ENCODE results near the gene GCN1. TPM values are rescaled to one million over a fixed set of nuclear protein-coding genes. Genes with fewer than 3 reads are reported as not detected.

The GCN1 gene
- total RNA-seq, 3 donors from 2014 or later: 74.6 to 108 (median 76.7) TPM

- H3K4me3 ChIP-seq: no peak overlapping the region
- no peaks in the 10 kb centered on the region for H3K9me3 ChIP-seq
- H3K36me3 ChIP-seq (ENCODE audit: low read depth): peaks cover 27% of the 10 kb centered on the region
- intact Hi-C loops (cut with DNase I, micrococcal nuclease): no loop called here
- H3K4me1 ChIP-seq (ENCODE audit: low read depth): no peaks in the 10 kb centered on the region
- no peak for TF ChIP-seq CTCF (IDR thresholded peaks at IDR 0.05)
- ATAC-seq: no peak
- DNase-seq: no peak
Measured at GRCh38 chr12:120145164-120145563, 49.4 kb downstream of the GCN1 start.

DNA sequence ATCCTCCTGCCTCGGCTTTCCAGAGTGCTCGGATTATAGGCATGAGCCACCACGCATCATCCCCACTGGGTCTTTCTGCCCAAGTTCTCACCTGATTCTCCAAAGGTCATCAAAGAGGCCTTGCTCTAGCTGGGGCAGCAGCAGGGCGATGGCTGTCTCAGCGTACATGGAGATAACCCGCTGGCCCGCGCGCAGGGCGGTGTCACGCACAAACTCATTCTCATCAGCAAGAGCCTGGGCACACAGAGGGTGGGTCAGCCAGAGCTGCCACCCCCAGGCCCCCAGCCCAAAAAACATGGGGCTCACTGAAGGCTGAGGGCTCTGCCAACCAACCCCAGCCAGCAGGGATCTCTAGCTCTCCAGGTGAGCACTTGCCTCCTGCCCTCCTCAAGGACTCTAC is 50.3 kb downstream of the GCN1 start:
- no peak for TF ChIP-seq CTCF (IDR thresholded peaks at IDR 0.05)
- ATAC-seq: no peak
- Histone ChIP-seq H3K4me1 (ENCODE audit: low read depth) (no peaks in the 10 kb centered on the region), H3K9me3 (no peaks in the 10 kb centered on the region), H3K4me3 (no peak overlapping the region), H3K36me3 (ENCODE audit: low read depth) (peaks cover 25% of the 10 kb centered on the region)
- intact Hi-C loops (cut with DNase I, micrococcal nuclease): no loop called here
- no peak for DNase-seq

DNA sequence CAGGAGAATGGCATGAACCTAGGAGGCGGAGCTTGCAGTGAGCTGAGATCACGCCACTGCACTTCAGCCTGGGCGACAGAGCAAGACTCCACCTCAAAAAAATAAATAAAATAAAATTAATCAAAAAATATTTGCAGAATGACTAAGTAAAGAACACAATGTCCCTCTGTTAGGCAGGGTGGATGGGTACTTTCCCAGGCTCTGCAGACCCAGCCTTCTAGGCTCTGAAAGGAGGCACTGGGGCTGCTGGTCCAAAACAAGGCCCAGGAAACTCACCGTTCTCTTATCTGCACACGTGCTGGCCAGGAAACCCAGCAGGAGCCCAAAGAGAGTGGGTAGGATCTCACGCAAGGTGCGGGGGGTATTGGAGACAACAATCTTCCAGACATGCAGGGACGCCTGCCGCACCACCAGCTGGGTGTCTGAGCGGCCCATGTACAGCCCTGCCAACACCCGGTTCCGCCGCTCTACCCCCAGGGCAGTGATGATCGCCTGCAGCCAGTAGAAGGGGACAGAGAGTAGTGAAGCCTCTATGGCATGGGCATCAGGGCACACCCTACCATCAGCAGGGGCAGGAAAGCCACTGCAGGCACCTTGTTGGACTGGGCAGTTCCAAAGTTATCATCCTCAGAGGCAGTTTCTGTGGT is 52.2 kb downstream of the GCN1 start:
- intact Hi-C loops (cut with DNase I, micrococcal nuclease): no loop called here
- no peak for TF ChIP-seq CTCF (IDR thresholded peaks at IDR 0.05)
- DNase-seq: no peak
- ATAC-seq: no peak
- no peak overlapping the region for H3K4me3 ChIP-seq
- H3K9me3 ChIP-seq: no peaks in the 10 kb centered on the region
- H3K36me3 ChIP-seq (ENCODE audit: low read depth): peaks cover 35% of the 10 kb centered on the region
- H3K4me1 ChIP-seq (ENCODE audit: low read depth): no peaks in the 10 kb centered on the region

DNA sequence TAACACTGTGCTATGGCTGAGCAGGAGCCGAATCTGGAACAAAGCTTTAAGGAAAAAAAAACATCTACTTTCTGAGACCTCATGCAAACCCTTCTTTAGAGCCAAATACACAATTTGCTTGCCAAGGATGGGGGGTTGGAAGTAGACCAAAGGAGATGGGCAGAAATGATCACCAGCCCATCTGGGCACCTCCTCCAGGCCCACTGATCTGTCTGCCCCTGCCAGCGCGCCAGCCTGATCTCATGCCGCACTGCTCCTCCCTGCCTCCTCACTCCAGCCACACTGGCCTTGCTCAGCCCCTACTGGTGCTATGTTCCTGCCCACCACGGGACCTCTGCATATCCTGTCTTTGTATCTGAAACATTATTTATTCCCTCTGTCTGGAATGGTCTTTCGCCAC is 53.2 kb downstream of the GCN1 start:
- no peak for TF ChIP-seq CTCF (IDR thresholded peaks at IDR 0.05)
- H3K4me1 ChIP-seq (ENCODE audit: low read depth): no peaks in the 10 kb centered on the region
- no peak for DNase-seq
- intact Hi-C loops (cut with DNase I, micrococcal nuclease): no loop called here
- ATAC-seq: no peak
- no peak overlapping the region for H3K4me3 ChIP-seq
- no peaks in the 10 kb centered on the region for H3K9me3 ChIP-seq
- H3K36me3 ChIP-seq (ENCODE audit: low read depth): peaks cover 41% of the 10 kb centered on the region

- Histone ChIP-seq H3K9me3 (no peaks in the 10 kb centered on the region), H3K4me3 (no peak overlapping the region), H3K4me1 (ENCODE audit: low read depth) (no peaks in the 10 kb centered on the region), H3K36me3 (ENCODE audit: low read depth) (peaks cover 36% of the 10 kb centered on the region)
- intact Hi-C loops (cut with DNase I, micrococcal nuclease): no loop called here
- no peak for TF ChIP-seq CTCF (IDR thresholded peaks at IDR 0.05)
- no peak for ATAC-seq
- no peak for DNase-seq
Measured at GRCh38 chr12:120140603-120141002, 53.9 kb downstream of the GCN1 start.

- ATAC-seq (no peak), DNase-seq (no peak)
- no peak for TF ChIP-seq CTCF (IDR thresholded peaks at IDR 0.05)
- Histone ChIP-seq H3K4me3 (no peak overlapping the region), H3K36me3 (ENCODE audit: low read depth) (peaks cover 29% of the 10 kb centered on the region), H3K4me1 (ENCODE audit: low read depth) (no peaks in the 10 kb centered on the region), H3K9me3 (no peaks in the 10 kb centered on the region)
- intact Hi-C loops (cut with DNase I, micrococcal nuclease): no loop called here
Measured at GRCh38 chr12:120139958-120140357, 54.6 kb downstream of the GCN1 start.
